Upper lobe of left lung (tissue), 6 donors: ENCODE results near the gene CFLAR. TPM values are rescaled to one million over a fixed set of nuclear protein-coding genes. Genes with fewer than 3 reads are reported as not detected.

Source experiments
- ATAC-seq, 2 donors: fragments of 200-7000 bp; cut with Tn5 transposase; one replicate each; pipeline ENCODE4 v1.9.1; 2022; ENCODE audit warnings: mild to moderate bottlenecking in 2 of 2, moderate library complexity in 2 of 2; ENCODE audit not compliant: low FRiP score in 2 of 2
- DNase-seq, 2 donors: peaks; one replicate each; pipeline ENCODE4 v3.0.0-alpha.2; 2019 to 2020
- H3K27ac ChIP-seq, 4 donors: fragments of 200-600 bp; sonication (generic); one replicate each; pipeline ENCODE4 v1.5.1; 2016 to 2019
- H3K27me3 ChIP-seq, 4 donors: fragments of 200-600 bp; sonication (generic); one replicate each; pipeline ENCODE4 v1.5.1; 2017 to 2019
- H3K36me3 ChIP-seq, 4 donors: fragments of 200-600 bp; sonication (generic); one replicate each; pipeline ENCODE4 v1.5.1; 2016 to 2019
- H3K4me1 ChIP-seq, 4 donors: fragments of 200-600 bp; sonication (generic); one replicate each; pipeline ENCODE4 v1.5.1; 2018 to 2019
- H3K4me3 ChIP-seq, 4 donors: fragments of 200-600 bp; sonication (generic); one replicate each; pipeline ENCODE4 v1.5.1; 2017 to 2019; ENCODE audit warnings: mild to moderate bottlenecking in 2 of 4, moderate library complexity in 1 of 4
- H3K9me3 ChIP-seq, 4 donors: fragments of 200-600 bp; sonication (generic); one replicate each; pipeline ENCODE4 v1.5.1; 2018 to 2019
- EP300 ChIP-seq, 4 donors: sonication (generic); formaldehyde crosslinking; IDR thresholded peaks; one replicate each; pipeline ENCODE4 v1.5.1; 2017; ENCODE audit warnings: antibody characterized with exemption in 4 of 4, control low read depth in 2 of 4
- POLR2A ChIP-seq, 4 donors: fragments of 450-650 bp; IDR thresholded peaks; one replicate each; pipeline ENCODE4 v1.5.1; 2016 to 2017; ENCODE audit warnings: antibody characterized with exemption in 4 of 4, mild to moderate bottlenecking in 2 of 4
- POLR2AphosphoS5 ChIP-seq, 2 donors: sonication (generic); formaldehyde crosslinking; IDR thresholded peaks; one replicate each; pipeline ENCODE4 v1.5.1; 2017; ENCODE audit warnings: antibody characterized with exemption in 2 of 2
- WGBS, 2 donors: methylation state at CpG; one replicate each; pipeline ENCODE4 v1.1.5; 2017 to 2018; 5-methylcytosine and 5-hydroxymethylcytosine counted together
- total RNA-seq, 6 donors: library from RNA; depleted of rRNA in 4 of 6; stranded (reverse); fragments of >200 nt in 4 of 6; gene quantifications; one replicate each; pipeline versions ENCODE4 v1.1.0 to v1.2.1, GENCODE V29; 2016 to 2021
- TF ChIP-seq, protein P1 (sequence below), 6 experiments: fragments of 450-650 bp in 4 of 6; fragments of 200-600 bp in 2 of 6; sonication (generic) in 2 of 6; IDR thresholded peaks; one replicate each; pipeline ENCODE4 v1.5.1; 2016 to 2019; ENCODE audit warnings: antibody characterized with exemption in 6 of 6
- donor health status: DM: no; HTN: no; CAD: no; lungs with moderate emphysema.
- donor health status: DM: no; HTN: yes; CAD: no; lungs with severe emphysema.

CFLAR gene
- total RNA-seq, 6 donors from 2014 or later, result 263 to 1,189 (median 435) TPM

DNA sequence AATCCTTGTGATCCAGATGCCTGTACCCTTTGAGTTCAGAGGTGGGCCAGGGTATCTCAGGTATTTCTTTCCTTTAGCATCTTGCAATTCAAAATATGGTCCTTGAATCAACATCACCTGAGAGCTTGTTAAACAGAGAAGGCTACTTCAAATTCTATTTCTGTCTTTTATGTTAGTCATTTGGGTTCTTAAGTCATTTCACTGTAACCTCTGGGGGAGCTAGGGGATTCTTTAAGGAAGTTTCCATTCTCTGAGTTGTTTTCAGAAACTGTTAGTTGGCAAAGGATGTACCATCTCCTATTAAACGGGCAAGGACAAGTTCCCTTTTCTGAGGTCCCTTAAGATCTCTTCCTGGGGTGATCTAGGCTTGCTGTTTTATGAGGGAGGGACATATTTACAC lies 16.6 kb downstream of the CFLAR start:
- no peaks in the 10 kb centered on the region for H3K27me3 ChIP-seq
- TF ChIP-seq POLR2A (IDR thresholded peaks at IDR 0.05) (peak in 1 of 4 donors; percentile 21), POLR2AphosphoS5 (IDR thresholded peaks at IDR 0.05) (no peak), EP300 (IDR thresholded peaks at IDR 0.05) (peak in 3 of 4 donors; percentile 26 to 95 (median 35))
- TF ChIP-seq, protein P1, sequence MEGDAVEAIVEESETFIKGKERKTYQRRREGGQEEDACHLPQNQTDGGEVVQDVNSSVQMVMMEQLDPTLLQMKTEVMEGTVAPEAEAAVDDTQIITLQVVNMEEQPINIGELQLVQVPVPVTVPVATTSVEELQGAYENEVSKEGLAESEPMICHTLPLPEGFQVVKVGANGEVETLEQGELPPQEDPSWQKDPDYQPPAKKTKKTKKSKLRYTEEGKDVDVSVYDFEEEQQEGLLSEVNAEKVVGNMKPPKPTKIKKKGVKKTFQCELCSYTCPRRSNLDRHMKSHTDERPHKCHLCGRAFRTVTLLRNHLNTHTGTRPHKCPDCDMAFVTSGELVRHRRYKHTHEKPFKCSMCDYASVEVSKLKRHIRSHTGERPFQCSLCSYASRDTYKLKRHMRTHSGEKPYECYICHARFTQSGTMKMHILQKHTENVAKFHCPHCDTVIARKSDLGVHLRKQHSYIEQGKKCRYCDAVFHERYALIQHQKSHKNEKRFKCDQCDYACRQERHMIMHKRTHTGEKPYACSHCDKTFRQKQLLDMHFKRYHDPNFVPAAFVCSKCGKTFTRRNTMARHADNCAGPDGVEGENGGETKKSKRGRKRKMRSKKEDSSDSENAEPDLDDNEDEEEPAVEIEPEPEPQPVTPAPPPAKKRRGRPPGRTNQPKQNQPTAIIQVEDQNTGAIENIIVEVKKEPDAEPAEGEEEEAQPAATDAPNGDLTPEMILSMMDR (IDR thresholded peaks at IDR 0.05), result peak in 2 of 6 experiments; percentile 7 to 15
- peak overlapping the region; percentile 99 to 100 (median 100) for H3K27ac ChIP-seq
- ATAC-seq, result peak; percentile 46 to 55
- WGBS, 2 donors, result 19 to 28% methylated on average over 1 of the region's 1 CpG
- DNase-seq, result no peak
- H3K4me1 ChIP-seq, result peaks cover 93 to 100% (median 97%) of the 10 kb centered on the region in 4 donors
- peak overlapping the region in 1 of 4 donors; percentile 34 for H3K4me3 ChIP-seq
- H3K9me3 ChIP-seq, result no peaks in the 10 kb centered on the region
- H3K36me3 ChIP-seq, result peaks cover 12 to 71% (median 43%) of the 10 kb centered on the region in 4 donors

- Histone ChIP-seq H3K4me1 (peaks cover 71 to 93% (median 90%) of the 10 kb centered on the region in 4 donors), H3K9me3 (no peaks in the 10 kb centered on the region), H3K36me3 (peaks cover 27 to 91% (median 66%) of the 10 kb centered on the region in 4 donors), H3K4me3 (peak overlapping the region in 1 of 4 donors; percentile 16), H3K27me3 (no peaks in the 10 kb centered on the region), H3K27ac (peak overlapping the region; percentile 71 to 100 (median 100))
- no peak for TF ChIP-seq POLR2A (IDR thresholded peaks at IDR 0.05)
- no peak for TF ChIP-seq EP300 (IDR thresholded peaks at IDR 0.05)
- TF ChIP-seq POLR2AphosphoS5 (IDR thresholded peaks at IDR 0.05), result no peak
- TF ChIP-seq, protein P1 (IDR thresholded peaks at IDR 0.05), result no peak
- 64 to 65% methylated on average over 4 of the region's 4 CpGs for WGBS, 2 donors
- no peak for DNase-seq
- no peak for ATAC-seq
These were observed 19.4 kb downstream of the CFLAR start for GRCh38 chr2:201135386-201135785.

- no peak for TF ChIP-seq POLR2AphosphoS5 (IDR thresholded peaks at IDR 0.05)
- no peak for TF ChIP-seq POLR2A (IDR thresholded peaks at IDR 0.05)
- Histone ChIP-seq H3K27ac (peak overlapping the region; percentile 71 to 100 (median 100)), H3K4me1 (peaks cover 59 to 83% (median 79%) of the 10 kb centered on the region in 4 donors), H3K36me3 (peaks cover 29 to 97% (median 79%) of the 10 kb centered on the region in 4 donors), H3K4me3 (no peak overlapping the region), H3K27me3 (no peaks in the 10 kb centered on the region), H3K9me3 (no peaks in the 10 kb centered on the region)
- DNase-seq, result peak in 1 of 2 donors; percentile 52
- no peak for ATAC-seq
- WGBS, 2 donors, result 64 to 71% methylated on average over 1 to 2 of the region's 3 CpGs
These were observed 20.9 kb downstream of the CFLAR start for GRCh38 chr2:201136889-201137321.

- 97 to 99% methylated on average over 21 to 28 of the region's 28 CpGs for WGBS, 2 donors
- Histone ChIP-seq H3K4me1 (peaks cover 51 to 75% (median 70%) of the 10 kb centered on the region in 4 donors), H3K27me3 (no peaks in the 10 kb centered on the region), H3K4me3 (no peak overlapping the region), H3K27ac (peak overlapping the region; percentile 65 to 100 (median 85)), H3K9me3 (no peaks in the 10 kb centered on the region), H3K36me3 (peaks cover 34 to 97% (median 85%) of the 10 kb centered on the region in 4 donors)
- ATAC-seq (peak in 1 of 2 donors; percentile 64), DNase-seq (peak in 1 of 2 donors; percentile 45)
- TF ChIP-seq EP300 (IDR thresholded peaks at IDR 0.05), result no peak
- no peak for TF ChIP-seq POLR2AphosphoS5 (IDR thresholded peaks at IDR 0.05)
- TF ChIP-seq, protein P1 (IDR thresholded peaks at IDR 0.05), result no peak
- TF ChIP-seq POLR2A (IDR thresholded peaks at IDR 0.05), result no peak
These were observed 21.8 kb downstream of the CFLAR start for GRCh38 chr2:201137505-201138400.

- peak overlapping the region; percentile 60 to 99 (median 68) for H3K27ac ChIP-seq
- ATAC-seq, result peak in 1 of 2 donors; percentile 50
- no peaks in the 10 kb centered on the region for H3K27me3 ChIP-seq
These were observed 22.5 kb downstream of the CFLAR start for GRCh38 chr2:201138401-201138970.

More at GRCh38 chr2:201138401-201138970, 22.5 kb downstream of the CFLAR start:
- Histone ChIP-seq H3K9me3 (no peaks in the 10 kb centered on the region), H3K4me3 (no peak overlapping the region), H3K36me3 (peaks cover 42 to 97% (median 85%) of the 10 kb centered on the region in 4 donors), H3K4me1 (peaks cover 44 to 67% (median 63%) of the 10 kb centered on the region in 4 donors)
- TF ChIP-seq POLR2AphosphoS5 (IDR thresholded peaks at IDR 0.05), result no peak
- TF ChIP-seq, protein P1 (IDR thresholded peaks at IDR 0.05), result no peak
- DNase-seq, result no peak
- 92 to 94% methylated on average over 6 to 15 of the region's 15 CpGs for WGBS, 2 donors
